SHP77 treated with DMSO at 0.1 percent for 48 hours (cell line): Measurements from ENCODE around the gene ATG7.
"Not testable (repeated sequence)": the region's sequence is repeated elsewhere in the genome, so short reads cannot be mapped to it uniquely, and the experiment has no call there.

ENCODE experiments used
- DNase-seq: peaks from one replicate; lab custom pipeline; 2025; lab: John Stamatoyannopoulos, UW

ATG7 gene

GRCh38 chr3:11510356-11510755 lies 238.2 kb downstream of the ATG7 start:
- DNase-seq, result no peak

- DNase-seq, result not testable (repeated sequence)
Measured at GRCh38 chr3:11511606-11512005, 239.4 kb downstream of the ATG7 start.

GRCh38 chr3:11513125-11513816 lies 241.1 kb downstream of the ATG7 start:
- DNase-seq, result not testable (repeated sequence)

GRCh38 chr3:11513817-11514135 lies 241.6 kb downstream of the ATG7 start:
- DNase-seq, result no peak

- no peak for DNase-seq
Measured at GRCh38 chr3:11514191-11514821, 242.1 kb downstream of the ATG7 start.

GRCh38 chr3:11517601-11518000 lies 245.4 kb downstream of the ATG7 start:
- no peak for DNase-seq

- DNase-seq, result no peak
Measured at GRCh38 chr3:11521167-11521566, 249.0 kb downstream of the ATG7 start.

GRCh38 chr3:11522398-11522715 lies 250.2 kb downstream of the ATG7 start:
- DNase-seq, result no peak

- DNase-seq, result no peak
Measured at GRCh38 chr3:11522953-11523571, 250.9 kb downstream of the ATG7 start.

GRCh38 chr3:11523572-11524101 lies 251.4 kb downstream of the ATG7 start:
- no peak for DNase-seq

- not testable (repeated sequence) for DNase-seq
Measured at GRCh38 chr3:11526121-11526520, 253.9 kb downstream of the ATG7 start.

GRCh38 chr3:11529281-11529680 lies 257.1 kb downstream of the ATG7 start:
- DNase-seq, result no peak

GRCh38 chr3:11530153-11530721 lies 258.0 kb downstream of the ATG7 start:
- no peak for DNase-seq

- DNase-seq, result no peak
Measured at GRCh38 chr3:11532931-11533391, 260.8 kb downstream of the ATG7 start.

- DNase-seq, result no peak
Measured at GRCh38 chr3:11534011-11534792, 262.0 kb downstream of the ATG7 start.

GRCh38 chr3:11534793-11535101 lies 262.6 kb downstream of the ATG7 start:
- DNase-seq, result no peak

- no peak for DNase-seq
Measured at GRCh38 chr3:11535243-11535960, 263.2 kb downstream of the ATG7 start.

GRCh38 chr3:11536132-11536935 lies 264.1 kb downstream of the ATG7 start:
- DNase-seq, result no peak

GRCh38 chr3:11536936-11537612 lies 264.9 kb downstream of the ATG7 start:
- no peak for DNase-seq

GRCh38 chr3:11538581-11538980 lies 266.4 kb downstream of the ATG7 start:
- no peak for DNase-seq
